Right renal pelvis (tissue), 4 donors: ENCODE results near the gene PTPN13. TPM values are rescaled to one million over a fixed set of nuclear protein-coding genes. Genes with fewer than 3 reads are reported as not detected.

Experiments used
- DNase-seq, 4 donors: peaks; one replicate each; pipeline ENCODE4 v3.0.0-alpha.2; 2013; ENCODE audit warnings: low read depth in 4 of 4, low spot score in 3 of 4, missing footprints in 1 of 4
- polyA plus RNA-seq, 4 donors: library from polyadenylated mRNA; unstranded; fragments of 120-200 nt; gene quantifications; one replicate each; pipeline ENCODE4 v1.2.1, GENCODE V29; 2013; ENCODE audit not compliant: insufficient read length in 4 of 4

The PTPN13 gene
- polyA plus RNA-seq, 4 donors: 115 to 151 (median 139) TPM

DNA sequence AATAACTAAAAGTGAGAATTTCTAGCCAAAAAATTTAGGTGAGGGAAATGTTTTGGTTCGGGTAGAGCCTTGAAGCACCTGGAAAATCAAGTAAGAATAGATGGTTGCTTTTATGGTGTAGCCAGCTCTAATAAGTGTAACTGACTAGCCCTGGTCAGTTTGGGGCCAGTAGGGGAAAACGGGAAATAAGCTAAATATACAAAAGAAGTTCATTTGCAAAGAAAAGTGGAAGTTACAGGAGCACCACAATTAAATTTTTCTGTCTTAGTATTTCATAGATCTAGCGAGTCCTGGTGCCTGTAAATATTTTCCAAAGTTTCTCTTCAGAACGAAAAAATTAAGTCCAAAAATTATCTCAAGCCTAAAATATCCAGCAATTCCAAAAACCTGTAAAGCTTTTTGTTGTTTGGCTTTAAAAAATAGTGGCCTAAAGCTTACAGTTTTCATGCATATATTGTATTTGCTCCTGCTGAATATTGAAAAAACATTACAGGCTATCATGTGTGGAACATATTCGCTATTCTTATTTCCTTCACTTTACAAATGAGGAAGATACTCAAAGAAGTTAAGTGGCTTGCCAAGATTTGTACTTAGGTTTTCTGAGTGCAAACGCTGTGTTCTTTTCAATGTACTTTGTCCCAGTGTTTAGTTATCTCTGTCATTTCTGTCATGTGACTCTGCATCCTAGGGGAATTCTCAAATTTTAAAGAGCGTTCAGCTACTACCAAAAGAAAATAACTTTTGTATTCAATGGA, 7.3 kb upstream of the PTPN13 start:
- no peak for DNase-seq

DNA sequence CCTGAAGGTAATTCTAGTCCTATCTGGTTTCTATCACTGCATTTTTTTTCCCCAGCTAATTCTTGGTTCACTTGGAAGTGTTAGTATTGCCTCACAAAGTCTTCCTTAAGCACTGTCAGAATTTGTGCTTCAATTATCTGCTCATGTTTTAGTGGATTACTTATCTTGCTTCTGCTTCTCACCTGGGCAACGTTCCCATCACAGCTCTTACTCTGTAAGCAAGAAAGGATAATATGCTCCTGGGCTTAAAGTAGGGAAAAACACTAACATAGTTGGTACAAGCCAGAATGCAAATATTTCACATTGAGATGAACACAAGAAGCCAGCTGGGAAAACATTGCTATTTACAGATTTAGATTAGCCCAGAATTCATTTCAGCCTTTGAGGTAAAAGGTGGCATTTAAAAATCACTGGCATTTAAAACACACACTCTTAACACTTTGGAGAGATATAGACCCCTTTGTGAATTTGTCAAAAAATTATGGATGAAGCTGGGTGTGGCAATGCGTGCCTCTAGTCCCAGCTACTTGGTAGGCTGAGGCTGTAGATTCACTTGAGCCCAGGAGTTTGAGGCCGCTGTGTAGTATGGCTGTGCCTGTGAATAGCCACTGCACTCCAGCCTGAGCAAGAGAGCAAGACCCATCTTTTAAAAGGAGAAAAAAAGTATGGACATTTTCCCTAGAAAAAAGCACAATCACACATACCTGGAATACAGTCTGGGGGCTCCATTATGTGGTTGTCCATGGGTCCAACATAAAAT, 6.6 kb upstream of the PTPN13 start:
- DNase-seq: no peak

DNA sequence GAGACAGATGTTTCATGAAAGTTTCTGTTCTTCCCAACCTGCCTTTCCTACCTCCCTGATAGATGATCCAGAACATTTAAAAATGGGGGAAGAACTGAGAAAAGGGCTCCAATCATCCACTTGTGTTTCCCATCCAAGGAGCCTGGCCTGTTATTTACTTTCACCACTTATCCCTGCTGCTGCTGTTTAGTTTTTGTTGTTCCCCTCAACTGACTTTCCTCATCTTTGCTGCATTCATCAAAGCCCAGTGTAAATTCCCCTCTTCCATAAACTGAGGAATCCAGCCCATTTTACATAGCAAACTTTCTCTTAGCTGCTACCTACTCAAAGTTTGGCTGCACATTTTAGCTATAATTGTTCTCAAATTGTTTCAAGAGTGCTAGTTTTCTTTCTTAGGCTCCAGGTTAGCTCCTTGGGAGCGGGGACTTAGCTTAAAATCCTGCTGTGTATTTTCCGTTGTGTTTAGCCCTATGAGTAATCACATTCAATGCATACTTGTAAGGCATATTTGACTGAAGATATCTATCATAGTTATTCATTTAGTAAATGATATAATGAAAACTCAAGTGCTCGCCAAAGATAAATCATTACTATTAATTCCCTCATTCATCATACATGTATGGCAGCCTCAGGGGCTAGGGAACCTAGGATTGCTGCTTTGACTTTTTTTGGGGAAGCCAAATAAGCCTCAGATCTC, 1.4 kb upstream of the PTPN13 start:
- DNase-seq: no peak

DNA sequence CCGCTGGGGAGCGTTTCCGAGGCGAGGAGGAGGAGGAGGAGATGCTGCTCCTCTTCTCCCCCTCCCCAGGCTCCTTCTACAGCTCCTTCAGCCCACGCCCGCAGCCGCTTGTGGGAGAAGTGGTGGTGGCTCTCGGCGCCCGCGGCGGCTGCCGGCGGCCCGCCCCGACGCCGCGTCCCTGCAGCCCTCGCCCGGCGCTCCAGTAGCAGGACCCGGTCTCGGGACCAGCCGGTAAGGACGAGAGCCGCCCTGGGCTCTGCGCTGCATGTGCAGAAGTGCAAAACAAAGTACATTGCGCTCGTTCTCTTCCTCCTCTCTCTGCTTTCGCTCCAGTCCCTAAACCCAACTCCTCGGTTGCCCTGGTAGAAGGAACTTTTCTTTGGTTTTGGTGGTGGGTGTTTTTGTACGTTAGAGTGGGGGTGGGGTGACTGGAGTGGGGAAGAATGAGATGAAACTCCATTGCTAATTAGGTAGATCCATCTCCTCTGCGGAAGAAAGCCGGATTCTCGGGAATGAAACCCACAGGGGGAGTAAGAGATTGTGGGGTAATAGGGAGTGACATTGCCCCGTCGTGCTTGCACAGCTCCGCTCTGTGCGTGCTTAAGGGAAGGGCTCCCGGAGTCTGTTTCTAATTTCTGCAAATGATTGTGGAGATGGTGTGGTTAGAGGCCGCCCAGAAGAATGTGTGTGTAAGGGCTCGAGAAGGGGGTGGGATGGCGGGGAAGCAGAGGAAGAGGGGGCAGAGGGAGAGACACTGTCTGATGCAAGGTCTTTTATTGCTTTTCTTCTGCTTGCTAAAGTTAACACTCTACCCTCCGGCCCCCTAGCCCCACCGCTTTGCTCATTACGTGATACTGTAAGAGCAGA, 677 bp downstream of the PTPN13 start:
- peak in 3 of 4 donors; percentile 44 to 50 (median 48) for DNase-seq

GRCh38 chr4:86595426-86595805, 1.3 kb downstream of the PTPN13 start:
- peak in 1 of 4 donors; percentile 36 for DNase-seq

GRCh38 chr4:86596807-86597206, 2.7 kb downstream of the PTPN13 start:
- DNase-seq: no peak

DNA sequence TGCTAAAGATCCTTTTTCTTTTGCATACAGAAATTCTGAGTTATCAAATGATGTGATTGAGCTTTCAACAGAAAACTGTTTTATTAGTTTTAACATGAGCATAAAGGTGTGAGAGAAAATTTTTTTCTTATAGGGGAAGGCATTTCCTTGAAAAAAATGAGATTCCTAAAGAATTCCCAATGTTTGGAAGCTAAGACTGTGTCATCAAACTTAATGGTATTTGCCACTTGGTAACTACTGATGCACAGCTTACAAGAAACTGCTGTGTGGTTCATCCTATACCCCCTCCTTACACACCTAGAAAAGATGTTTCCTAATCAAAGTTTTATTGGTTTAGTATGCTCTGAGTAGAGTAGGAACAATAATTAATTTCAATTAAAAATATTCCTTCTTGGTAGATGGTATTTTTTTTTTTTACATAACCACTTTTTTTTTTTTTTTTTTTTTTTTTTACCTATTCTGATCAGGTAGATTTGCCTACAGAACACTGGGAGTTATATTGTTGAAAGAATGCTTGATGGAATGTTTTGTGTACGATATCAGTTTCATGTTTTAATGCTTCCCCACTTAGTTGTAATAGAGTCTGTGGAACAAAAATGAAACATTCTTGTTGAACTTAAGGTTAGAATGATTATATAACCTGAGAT, 6.0 kb downstream of the PTPN13 start:
- DNase-seq: no peak

DNA sequence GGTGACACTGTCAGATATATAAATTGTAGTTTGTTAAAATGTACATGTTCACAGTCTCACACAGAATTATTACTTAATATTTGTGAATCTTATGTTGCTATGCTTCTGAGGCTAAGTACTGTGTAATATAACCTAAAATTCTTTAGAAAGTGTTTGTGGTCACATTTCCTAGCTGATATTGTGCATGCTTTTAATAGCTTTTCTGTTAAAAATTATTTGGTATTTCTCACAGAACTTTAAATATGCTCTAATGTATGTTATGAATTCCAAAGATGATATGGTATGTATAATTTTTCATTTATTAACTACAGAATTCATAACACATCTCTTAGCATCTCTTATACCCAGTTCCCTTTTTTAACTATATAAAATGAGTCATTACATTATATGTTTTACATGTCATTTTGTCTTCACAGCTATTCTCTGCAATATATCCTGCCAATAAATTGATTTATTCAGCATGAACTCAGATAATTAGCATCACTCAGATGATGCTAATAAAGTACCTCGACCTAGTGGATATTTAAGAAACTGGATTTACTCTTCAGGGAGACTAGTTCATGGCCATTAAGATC, 9.3 kb downstream of the PTPN13 start:
- DNase-seq: no peak

GRCh38 chr4:86606809-86607208, 12.7 kb downstream of the PTPN13 start:
- no peak for DNase-seq

- DNase-seq: no peak
Observed at GRCh38 chr4:86608757-86609375, 14.8 kb downstream of the PTPN13 start.

DNA sequence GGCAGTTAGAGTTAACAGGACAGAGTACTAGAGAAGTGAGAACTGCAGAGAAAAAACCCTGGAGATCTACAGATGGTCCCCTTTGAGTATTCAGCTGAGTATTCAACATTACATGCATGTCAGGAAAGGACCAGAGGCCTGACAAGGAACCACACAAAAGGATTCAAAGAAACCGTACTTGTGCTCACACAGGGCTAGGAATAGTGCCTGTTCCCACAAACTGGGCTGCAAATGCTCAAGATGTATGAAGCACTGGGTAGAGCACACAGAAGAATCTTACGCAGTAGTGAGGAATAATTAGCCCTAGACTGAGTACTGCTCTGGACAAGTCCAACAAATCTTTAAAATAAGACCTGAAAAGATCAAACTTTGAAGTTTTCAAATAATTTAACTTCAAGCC, 17.6 kb downstream of the PTPN13 start:
- DNase-seq: no peak

GRCh38 chr4:86613734-86614133, 19.6 kb downstream of the PTPN13 start:
- no peak for DNase-seq

DNA sequence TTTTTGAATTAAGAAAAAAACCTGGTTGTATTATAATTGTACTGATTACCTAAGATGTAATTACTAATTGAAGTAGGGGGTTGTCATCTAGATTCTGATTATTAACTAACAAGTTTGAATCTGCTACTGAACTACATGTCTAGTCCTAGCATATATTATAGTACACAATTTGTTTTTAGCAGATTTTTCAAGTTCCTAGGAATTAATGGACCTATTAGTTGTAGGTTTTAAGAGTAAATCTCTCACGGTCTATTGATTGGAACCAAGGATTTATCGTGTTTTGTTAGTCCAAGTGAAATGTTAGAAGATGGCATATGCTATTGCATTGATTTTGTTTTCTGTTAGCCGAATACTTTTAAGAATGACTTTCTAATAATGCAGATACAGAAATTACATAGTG, 20.8 kb downstream of the PTPN13 start:
- DNase-seq: no peak

GRCh38 chr4:86615501-86615900, 21.4 kb downstream of the PTPN13 start:
- no peak for DNase-seq

GRCh38 chr4:86619656-86620055, 25.5 kb downstream of the PTPN13 start:
- DNase-seq: no peak

- DNase-seq: no peak
Observed at GRCh38 chr4:86621435-86621834, 27.3 kb downstream of the PTPN13 start.

DNA sequence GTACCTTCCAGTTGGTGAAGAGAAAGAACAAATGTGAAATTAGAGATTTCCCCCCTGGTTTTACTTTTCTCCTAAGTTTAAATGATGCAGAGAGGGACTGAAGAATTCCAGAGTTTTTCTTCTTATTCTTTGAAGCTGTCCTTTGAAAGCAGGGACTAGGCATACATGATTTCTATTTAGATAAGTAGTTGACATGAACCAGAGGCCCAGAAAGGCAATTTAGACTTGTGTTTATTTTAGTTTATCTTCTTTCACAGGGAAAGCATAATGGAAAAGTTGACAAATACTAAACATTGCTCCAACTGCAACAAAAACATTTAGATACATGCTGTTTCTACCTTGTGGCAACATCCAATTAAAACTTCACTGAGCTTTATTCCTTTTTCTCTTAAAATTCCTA, 32.0 kb downstream of the PTPN13 start:
- no peak for DNase-seq

DNA sequence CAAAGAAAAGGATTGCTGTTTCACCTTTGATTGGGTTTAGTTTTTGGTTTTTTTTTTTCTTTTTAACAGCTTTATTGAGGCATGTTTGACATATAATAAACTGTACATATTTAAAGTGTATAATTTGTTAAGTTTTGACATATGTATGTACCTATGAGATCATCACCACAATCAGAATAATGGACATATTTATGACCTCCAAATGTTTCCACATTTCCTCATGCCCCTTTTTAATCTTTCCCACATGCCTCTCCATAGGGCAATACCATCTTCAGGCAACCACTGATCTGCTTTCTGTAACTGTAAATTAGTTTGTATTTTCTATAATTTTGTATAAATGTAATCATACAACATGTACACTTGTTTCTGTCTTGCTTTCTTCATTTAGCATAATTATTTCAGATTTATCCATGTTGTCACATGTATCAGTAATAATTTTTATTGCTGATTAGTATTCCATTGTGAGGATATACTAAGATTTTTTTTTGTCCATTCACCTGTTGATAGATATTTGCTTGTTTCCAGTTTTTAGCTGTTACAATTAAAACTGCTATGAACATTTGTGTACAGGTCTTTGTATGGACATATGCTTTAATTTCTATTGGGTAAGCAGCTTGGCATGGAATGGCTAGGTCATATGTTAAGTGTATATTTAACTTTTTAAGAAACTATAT, 33.5 kb downstream of the PTPN13 start:
- no peak for DNase-seq

DNA sequence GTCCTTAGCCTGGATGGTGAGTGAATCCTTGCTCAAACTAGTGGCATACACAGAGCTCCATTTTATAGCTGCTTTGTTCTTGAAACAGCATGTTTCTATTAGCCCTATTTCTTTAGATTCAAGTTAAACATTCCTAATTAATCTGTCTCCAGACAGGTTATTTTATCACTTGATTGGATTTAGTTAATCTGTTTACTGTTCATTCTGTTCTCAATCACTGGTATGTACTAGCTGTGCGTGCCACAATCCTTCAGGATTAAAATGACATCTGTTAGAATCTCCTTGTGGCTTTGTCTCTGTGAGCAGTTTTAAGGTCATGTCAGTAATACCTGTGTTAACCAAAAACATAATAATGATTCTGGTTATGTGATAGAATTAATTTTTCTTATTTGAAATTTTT, 36.5 kb downstream of the PTPN13 start:
- no peak for DNase-seq
